Measurements from ENCODE around the gene TBL1X.

Gene TBL1X

DNA sequence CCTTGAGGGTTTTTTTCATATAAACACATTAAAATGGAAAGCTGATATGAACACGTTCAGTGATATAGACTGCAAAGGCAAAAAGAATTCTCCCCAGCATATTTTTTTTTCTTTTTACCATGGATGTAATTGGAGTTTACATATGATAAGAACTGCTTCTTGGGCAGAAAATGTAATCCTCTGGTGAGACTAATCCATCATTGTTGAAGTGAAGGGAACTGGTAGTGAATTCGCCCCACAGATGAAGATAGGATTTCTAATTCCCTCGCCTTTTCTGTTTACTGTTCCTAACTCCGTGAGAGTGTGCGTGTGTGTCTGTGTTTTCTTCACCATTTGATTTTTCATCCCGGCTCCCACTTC lies 211.9 kb downstream of the TBL1X start:
- FAIRE-seq: no peak

DNA sequence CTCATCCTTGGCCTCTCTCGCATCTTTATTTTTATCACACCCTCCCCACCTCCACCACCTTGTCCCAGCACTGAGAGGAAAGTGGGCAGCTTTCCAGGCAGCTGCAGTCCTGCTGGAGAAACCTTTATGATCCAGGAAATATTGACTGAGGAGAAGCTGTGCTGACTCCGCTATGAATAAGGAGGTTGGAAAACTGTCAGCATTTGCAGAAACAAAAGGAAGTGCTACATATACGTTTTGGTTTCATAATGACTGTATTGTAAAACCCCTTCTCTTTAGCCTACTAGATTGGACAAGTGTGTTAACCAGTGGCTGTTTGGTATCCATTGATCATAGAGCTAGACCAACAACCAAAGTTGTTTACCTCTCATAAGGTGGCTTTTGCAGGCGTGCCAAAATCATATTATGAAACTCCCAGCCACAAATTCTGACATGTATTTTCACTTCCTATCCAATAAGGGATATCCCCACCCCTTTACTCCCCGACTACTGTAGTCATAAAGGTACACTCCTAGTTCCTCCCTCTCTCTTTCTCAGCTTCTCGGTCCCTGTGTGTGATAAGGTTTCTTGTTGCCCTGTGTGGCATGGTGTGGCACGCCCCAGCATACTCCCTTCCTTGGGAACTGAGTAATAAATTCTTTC lies 212.4 kb downstream of the TBL1X start:
- FAIRE-seq: no peak

- no peak for FAIRE-seq
Measured at GRCh38 chrX:9678215-9678965, 213.5 kb downstream of the TBL1X start.

DNA sequence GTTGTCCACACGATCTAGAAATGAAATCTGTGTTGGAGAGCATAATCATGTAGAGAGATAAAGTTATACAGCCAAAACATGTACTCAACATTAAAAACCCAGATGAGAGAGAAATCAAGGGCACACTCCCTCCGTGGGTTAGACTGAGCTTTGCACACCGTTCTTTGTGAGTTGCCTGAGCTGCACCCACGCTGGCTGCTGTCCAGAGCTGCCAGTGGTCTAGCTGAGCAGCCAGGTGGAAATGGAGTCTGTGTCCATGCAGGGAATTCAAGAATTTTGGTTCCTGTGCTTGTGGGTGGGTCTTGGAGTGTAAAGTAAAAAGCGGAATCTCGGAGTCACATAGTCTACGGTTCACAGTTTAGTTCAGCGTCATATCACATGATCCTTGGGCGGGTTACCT lies 216.2 kb downstream of the TBL1X start:
- FAIRE-seq: no peak

DNA sequence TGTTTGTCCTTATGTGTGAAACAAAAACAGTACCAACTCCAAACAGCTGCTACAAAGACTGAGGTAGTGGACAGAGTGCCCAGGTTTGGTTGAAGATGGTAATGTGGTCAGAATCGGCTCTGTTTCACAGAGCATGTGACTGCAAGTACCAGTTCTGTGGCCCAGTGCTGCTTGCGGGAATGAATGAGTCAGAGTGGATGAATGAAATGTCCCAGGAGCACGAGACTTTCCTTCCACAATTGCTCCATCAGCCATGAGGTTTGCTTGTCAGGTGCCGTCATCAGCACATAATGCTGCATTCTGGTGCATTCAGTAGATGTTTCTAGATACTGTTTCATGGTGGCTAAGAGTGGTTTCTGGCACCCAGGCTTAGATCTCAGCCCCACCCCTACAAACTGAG lies 216.6 kb downstream of the TBL1X start:
- FAIRE-seq: no peak

DNA sequence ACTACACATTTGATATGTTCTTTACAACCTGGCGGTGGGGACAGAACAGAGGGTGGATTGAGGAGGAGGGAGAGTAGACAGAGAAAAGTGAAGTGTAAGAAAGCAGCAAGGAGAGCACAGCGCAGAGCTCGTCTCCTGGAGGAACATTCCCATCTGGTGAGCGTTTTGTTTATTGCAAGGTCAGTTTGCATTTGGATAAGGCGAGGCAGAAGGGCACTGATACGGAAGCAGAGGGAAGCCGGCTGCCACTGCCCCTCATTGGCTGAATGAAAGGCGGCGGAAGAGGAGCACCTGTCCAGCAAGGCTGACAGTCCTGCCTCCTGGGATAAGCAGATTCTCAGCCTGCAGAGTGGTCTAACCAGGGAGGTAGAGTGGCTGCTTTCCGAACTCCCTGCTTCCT lies 217.6 kb downstream of the TBL1X start:
- FAIRE-seq: no peak

GRCh38 chrX:9682861-9683260 lies 218.0 kb downstream of the TBL1X start:
- FAIRE-seq: no peak

- no peak for FAIRE-seq
Measured at GRCh38 chrX:9683350-9683749, 218.5 kb downstream of the TBL1X start.

DNA sequence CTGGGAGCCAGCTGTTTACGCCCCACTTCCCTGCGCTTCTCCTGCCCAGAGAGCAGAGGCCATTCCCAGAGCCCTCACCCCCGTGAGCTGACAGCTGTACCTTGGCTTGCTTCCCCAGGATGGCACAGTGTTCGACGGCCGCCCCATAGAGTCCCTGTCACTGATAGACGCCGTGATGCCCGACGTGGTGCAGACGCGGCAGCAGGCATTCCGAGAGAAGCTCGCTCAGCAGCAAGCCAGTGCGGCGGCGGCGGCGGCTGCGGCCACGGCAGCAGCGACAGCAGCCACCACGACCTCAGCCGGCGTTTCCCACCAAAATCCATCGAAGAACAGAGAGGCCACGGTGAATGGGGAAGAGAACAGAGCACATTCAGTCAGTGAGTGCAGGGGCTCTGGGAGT lies 223.0 kb downstream of the TBL1X start:
- FAIRE-seq: no peak

GRCh38 chrX:9688833-9689232 lies 224.0 kb downstream of the TBL1X start:
- FAIRE-seq: no peak

- no peak for FAIRE-seq
Measured at GRCh38 chrX:9690046-9690445, 225.2 kb downstream of the TBL1X start.

GRCh38 chrX:9693307-9694001 lies 228.6 kb downstream of the TBL1X start:
- FAIRE-seq: no peak

GRCh38 chrX:9698576-9698975 lies 233.7 kb downstream of the TBL1X start:
- FAIRE-seq: no peak

GRCh38 chrX:9700555-9700954 lies 235.7 kb downstream of the TBL1X start:
- FAIRE-seq: no peak

DNA sequence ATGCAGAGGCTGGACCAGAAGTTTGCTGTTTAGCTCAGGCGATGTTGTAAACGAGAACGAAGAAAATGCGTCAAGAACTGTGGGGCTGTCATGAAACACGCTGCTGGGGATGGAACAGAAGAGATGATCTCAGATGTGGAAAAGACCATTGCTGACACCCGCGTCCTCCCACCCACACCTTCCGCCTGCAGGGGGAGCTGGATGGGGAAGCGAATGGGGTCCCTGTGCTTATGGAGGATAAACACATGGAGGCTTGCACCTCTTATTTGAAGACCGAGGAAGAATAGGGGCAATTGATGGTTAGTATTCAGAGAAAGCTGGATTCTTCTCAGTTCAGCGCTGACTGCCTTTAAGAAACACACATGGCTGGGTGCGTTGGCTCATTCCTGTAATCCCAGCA lies 236.9 kb downstream of the TBL1X start:
- FAIRE-seq: no peak

DNA sequence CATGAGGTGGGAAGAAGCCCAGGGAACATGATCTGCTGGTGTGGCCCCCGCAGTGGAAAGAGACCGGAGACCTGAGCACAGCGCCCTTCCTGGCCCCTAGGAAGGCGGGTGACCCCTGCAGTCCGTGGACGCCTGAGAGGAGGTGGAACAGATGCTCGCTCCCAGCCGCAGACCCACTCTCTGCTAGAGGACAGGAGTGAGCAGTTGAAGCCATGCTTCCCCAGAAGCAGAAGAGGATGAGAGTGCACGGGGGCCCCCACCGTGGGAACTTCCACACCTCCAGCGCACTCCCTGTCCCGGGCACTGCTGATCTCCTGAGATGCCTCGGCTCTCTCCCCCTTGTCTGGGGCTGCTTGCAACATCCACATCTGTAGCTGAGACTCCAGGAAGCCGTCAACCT lies 238.5 kb downstream of the TBL1X start:
- no peak for FAIRE-seq

GRCh38 chrX:9704876-9705465 lies 240.1 kb downstream of the TBL1X start:
- FAIRE-seq: no peak

- no peak for FAIRE-seq
Measured at GRCh38 chrX:9706421-9706820, 241.6 kb downstream of the TBL1X start.

- FAIRE-seq: no peak
Measured at GRCh38 chrX:9707306-9708033, 242.6 kb downstream of the TBL1X start.

GRCh38 chrX:9708086-9708485 lies 243.2 kb downstream of the TBL1X start:
- no peak for FAIRE-seq

DNA sequence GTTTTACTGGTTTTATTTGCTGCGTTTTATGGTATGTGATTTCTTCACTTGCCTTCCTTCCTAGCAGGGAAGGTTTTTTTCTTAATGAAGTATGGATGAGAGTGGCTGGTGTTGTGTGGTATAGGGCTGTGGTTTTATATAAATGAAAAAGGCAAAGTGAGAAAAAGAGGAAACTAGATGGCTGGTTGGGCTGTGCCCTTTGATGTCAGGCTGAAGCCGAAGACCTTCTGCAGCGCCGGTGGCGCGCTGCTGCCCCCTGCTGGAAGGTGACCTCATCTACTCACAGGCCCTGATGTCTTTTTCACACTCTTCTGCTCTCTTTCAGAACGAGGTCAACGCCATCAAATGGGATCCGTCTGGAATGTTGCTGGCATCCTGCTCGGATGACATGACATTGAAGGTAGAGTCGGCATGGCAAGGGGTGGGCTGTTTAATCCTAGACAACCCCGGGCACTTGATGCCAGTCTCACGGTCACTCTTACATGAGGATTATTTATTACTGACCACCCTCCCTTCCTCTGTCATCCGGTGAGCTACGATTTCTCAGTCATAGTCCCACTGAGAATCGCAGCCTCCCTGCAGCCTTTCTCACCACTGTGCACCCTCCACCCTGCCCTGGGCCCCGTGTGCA lies 244.2 kb downstream of the TBL1X start:
- no peak for FAIRE-seq

DNA sequence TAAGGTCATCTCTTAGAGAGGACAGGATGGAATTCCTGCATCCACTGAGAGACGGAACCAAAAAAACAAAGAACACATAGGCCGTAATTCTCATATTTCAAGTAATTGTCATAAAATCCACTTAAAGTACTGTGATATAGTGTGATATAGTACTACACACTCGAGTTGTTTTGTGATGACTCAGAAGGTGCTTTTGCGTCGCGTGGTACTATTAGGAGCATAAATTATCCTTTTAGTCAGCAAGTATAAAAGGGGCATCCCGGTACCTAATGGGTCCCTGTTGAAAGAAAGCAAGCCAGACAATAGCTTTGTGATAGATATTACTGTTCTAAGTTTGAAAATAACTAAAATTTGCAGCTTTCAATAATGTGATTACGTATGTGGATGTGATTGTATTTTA lies 245.5 kb downstream of the TBL1X start:
- no peak for FAIRE-seq

GRCh38 chrX:9717376-9717775 lies 252.5 kb downstream of the TBL1X start:
- no peak for FAIRE-seq

Measured in G401.6 (cell line).